ENCODE results near the gene DNM3.

Gene DNM3

GRCh38 chr1:172203902-172204301 is 362.6 kb downstream of the DNM3 start:
- TF ChIP-seq, protein P1, sequence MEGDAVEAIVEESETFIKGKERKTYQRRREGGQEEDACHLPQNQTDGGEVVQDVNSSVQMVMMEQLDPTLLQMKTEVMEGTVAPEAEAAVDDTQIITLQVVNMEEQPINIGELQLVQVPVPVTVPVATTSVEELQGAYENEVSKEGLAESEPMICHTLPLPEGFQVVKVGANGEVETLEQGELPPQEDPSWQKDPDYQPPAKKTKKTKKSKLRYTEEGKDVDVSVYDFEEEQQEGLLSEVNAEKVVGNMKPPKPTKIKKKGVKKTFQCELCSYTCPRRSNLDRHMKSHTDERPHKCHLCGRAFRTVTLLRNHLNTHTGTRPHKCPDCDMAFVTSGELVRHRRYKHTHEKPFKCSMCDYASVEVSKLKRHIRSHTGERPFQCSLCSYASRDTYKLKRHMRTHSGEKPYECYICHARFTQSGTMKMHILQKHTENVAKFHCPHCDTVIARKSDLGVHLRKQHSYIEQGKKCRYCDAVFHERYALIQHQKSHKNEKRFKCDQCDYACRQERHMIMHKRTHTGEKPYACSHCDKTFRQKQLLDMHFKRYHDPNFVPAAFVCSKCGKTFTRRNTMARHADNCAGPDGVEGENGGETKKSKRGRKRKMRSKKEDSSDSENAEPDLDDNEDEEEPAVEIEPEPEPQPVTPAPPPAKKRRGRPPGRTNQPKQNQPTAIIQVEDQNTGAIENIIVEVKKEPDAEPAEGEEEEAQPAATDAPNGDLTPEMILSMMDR (IDR thresholded peaks at IDR 0.05), result no peak
- Histone ChIP-seq H3K27ac (no peak overlapping the region), H3K4me3 (no peak overlapping the region)
- DNase-seq (ENCODE audit: low spot score), result no peak

GRCh38 chr1:172206256-172206655 is 365.0 kb downstream of the DNM3 start:
- no peak overlapping the region for H3K27ac ChIP-seq
- H3K4me3 ChIP-seq, result no peak overlapping the region
- TF ChIP-seq, protein P1 (IDR thresholded peaks at IDR 0.05), result no peak
- DNase-seq (ENCODE audit: low spot score), result no peak

DNA sequence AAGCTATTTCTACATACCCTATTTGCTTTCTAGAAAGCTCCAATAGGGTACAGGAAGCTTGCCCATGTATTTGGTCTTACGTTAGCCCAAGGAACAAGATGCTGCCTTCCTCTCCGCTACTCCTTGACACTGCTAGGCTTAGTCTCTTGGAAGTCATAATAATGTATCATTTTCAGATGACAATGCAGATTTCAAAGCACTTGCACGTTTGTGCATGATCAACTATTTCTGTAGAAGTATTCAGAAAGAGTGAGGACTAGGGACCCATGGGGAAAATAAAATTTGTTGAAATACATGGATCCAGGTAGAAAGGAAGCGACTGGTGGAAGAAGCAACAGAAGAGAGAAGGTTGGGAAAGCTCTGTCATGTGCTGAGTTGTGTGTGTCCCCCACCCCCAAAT is 367.3 kb downstream of the DNM3 start:
- TF ChIP-seq, protein P1 (IDR thresholded peaks at IDR 0.05), result no peak
- H3K4me3 ChIP-seq, result no peak overlapping the region
- DNase-seq (ENCODE audit: low spot score), result no peak
- H3K27ac ChIP-seq, result no peak overlapping the region

DNA sequence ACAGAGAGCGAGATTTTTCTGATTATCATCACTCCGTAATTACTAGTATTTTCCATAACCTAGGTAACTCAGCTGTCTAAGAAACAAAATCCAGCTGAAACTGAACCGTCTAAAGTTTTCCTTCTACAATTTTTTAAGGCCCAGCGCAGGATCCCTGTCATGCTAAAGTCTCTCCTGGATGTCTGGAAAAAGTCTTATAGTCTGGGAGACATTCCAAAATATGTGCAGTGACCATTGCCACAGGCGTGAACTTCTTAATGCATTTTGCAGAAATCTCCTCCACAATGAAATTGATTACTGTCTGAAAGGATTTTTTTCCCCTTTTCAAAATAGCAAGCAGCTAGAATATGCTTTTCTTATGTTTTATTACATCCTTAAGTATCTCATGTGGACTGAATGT is 369.9 kb downstream of the DNM3 start:
- TF ChIP-seq, protein P1 (IDR thresholded peaks at IDR 0.05), result no peak
- no peak overlapping the region for H3K27ac ChIP-seq
- no peak overlapping the region for H3K4me3 ChIP-seq
- DNase-seq (ENCODE audit: low spot score), result no peak

- TF ChIP-seq, protein P1 (IDR thresholded peaks at IDR 0.05), result no peak
- Histone ChIP-seq H3K27ac (no peak overlapping the region), H3K4me3 (no peak overlapping the region)
- no peak for DNase-seq (ENCODE audit: low spot score)
These were observed 370.8 kb downstream of the DNM3 start for GRCh38 chr1:172212124-172212523.

GRCh38 chr1:172215006-172215405 is 373.7 kb downstream of the DNM3 start:
- no peak for DNase-seq (ENCODE audit: low spot score)
- TF ChIP-seq, protein P1 (IDR thresholded peaks at IDR 0.05), result no peak
- H3K27ac ChIP-seq, result no peak overlapping the region
- no peak overlapping the region for H3K4me3 ChIP-seq

- DNase-seq (ENCODE audit: low spot score), result no peak
- no peak overlapping the region for H3K4me3 ChIP-seq
- no peak overlapping the region for H3K27ac ChIP-seq
- TF ChIP-seq, protein P1 (IDR thresholded peaks at IDR 0.05), result no peak
These were observed 378.7 kb downstream of the DNM3 start for GRCh38 chr1:172219966-172220365.

Measured in coronary artery (tissue), 2 donors.